ENCODE measurements around the gene PPP6R3.
"Not testable (repeated sequence)": the region's sequence is repeated elsewhere in the genome, so short reads cannot be mapped to it uniquely, and the experiment has no call there.

PPP6R3 gene

DNA sequence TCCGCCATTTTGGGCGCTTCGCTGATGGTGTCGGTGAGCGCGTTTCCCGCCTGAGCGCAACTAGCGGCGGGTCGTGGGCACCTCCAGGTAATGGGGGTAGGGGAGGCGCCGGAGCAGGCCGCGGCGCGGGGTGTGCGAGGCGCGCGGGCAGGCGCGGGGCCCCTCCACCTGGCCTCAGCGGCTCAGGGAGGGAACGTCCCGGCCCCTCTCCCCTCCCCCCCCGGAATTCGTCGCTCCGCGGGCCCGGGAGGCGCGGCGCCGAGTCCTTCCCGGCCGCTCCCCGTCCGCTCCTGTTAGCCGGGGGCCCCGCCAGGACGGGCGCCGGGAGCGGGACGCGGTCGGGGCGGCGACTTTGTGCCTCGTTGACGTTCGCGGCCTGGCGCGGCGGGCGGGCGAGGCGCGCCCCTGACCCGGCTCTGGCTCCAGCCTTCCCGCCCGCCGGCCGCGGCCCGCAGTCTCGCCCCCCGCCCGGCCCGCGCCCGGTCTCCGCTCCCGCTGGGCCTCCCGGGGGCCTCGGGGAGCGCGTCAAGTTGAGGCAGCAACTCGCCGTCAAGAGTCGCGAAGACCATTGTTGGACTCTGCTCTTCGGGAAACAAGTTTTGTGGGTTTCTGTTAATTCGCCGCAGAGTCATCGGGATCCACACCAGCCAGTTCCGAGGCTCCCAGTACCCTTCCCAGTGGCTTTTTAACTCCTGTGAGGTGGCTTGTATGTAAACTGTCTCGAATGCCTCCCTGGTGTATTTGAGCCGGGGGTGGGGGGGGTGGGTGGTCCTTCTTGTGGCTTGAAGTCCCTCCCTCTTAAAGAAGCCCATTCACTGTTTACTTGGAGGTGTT, at the start of gene PPP6R3:
PPP6R3 (plus strand) TSS at position 12 of the 834 bp plus-strand sequence. CDS start 76,913 bp downstream, outside the sequence.
- DNase-seq: peak in 4 of 51 donors; percentile 22 to 89 (median 66)

DNA sequence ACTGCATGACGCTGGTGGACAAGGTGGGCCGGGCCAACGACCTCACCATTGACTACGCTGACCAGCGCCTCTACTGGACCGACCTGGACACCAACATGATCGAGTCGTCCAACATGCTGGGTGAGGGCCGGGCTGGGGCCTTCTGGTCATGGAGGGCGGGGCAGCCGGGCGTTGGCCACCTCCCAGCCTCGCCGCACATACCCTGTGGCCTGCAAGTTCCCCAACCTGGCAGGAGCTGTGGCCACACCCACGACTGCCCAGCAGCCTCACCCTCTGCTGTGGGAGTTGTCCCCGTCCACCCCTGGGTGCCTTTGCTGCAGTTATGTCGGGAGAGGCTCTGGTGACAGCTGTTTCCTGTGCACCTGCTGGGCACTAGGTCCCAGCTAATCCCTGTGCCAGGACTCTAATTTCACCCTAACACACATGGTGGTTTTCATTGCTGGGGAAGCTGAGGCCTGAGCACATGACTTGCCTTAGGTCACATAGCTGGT, 49.0 kb upstream of the PPP6R3 start:
- DNase-seq: no peak

DNA sequence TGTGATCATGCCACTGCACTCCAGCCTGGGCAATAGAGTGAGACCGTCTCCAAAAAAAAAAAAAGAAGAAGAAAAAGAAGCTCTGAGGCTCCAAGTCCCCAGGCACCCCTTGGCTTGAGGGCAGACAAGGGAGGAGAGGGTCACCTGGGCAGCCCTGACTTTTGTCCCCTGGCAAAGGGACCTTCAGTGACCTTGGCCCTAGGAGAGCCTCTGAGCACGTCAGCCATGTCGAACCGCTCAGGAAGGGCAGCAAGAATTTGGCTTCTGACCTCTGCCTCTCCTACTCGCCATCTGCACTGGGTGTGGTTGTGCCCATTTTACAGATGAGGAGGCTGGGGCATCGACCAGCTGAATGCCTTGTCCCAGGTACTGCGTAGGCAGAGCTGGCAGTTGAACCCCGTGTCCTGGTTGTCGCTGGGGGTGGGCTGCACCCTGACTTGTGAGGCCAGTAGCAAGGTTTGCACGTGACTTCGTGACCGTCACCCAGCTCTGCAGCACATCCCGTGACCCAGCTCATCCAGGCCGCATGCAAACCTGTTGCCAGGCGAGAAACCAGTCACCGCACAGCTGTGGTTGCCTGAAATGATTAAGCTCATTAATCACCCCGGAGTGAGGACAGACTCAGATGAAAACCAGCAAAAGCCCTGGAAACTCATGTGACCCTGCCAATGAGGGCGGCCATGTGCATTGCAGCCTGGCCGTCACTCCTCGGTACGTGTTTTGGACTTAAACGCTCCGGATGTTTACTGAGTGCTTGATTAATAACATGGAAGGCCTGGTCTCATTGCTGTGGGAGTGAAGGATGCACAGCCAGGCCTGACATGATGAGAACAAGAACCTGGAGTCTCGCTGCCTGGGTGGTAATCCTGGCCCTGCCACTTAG, 47.7 kb upstream of the PPP6R3 start:
- peak in 1 of 51 donors; percentile 19 for DNase-seq

DNA sequence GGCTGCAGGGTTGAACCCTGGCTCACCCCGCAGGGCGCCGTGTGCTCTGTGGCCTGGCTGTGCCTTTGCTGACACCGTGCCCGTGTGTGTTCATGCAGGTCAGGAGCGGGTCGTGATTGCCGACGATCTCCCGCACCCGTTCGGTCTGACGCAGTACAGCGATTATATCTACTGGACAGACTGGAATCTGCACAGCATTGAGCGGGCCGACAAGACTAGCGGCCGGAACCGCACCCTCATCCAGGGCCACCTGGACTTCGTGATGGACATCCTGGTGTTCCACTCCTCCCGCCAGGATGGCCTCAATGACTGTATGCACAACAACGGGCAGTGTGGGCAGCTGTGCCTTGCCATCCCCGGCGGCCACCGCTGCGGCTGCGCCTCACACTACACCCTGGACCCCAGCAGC, 47.0 kb upstream of the PPP6R3 start:
- DNase-seq: no peak

DNA sequence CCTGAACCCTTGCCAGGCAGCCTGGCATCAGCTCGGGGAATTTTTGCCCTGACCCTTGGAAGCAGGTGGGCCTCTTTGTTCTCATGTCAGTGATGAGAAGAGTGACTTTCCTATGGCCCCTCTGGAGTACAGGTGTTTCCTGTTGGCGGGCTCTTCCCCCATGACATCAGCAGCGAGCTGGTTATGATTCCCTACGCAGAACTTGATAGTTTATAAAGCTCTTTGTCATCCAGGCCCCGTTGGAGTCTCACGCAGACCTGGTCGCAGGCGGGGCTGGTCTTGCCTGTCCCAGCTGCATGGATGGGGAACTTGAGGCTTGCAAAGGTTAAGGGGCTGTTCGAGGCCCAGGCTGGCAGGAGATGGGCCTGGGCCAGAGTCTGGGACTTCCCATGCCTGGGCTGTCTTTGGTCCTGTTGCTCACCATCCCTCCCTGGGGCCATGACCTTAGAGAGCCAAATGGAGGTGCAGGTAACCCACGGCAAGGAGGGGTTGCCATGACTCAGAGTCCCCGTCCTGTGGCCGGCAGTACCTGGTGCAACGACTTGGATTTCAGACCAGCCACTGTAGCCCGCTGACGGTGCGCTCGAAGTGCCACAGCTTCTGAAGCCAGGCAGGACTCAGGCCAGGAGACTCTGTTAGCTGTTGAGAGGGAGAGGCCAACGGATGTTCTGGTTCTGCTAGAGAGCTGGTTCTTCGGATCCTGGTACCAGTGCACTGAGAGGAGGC, 45.9 kb upstream of the PPP6R3 start:
- DNase-seq: no peak

GRCh38 chr11:68416070-68416578, 44.4 kb upstream of the PPP6R3 start:
- no peak for DNase-seq

DNA sequence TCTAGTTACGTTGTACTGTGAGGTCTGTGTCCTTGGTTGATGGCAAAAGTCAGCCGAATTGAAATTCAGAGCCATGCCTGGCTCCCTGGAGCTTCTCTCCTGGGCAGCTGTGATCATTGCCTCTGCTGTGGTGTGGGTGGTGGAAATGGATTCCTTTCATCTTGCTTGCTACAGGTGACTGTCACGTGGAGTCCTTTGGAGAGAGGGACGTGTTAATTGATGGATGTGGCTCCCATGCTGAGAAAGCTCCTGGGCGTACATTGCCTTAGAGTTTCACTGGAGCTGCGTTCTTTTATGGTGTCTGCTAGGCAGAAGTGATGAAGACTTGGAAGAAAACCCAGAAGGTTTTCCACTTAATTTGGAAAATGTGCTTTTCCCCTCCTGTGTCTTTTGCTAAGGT, 41.9 kb upstream of the PPP6R3 start:
- DNase-seq: no peak

DNA sequence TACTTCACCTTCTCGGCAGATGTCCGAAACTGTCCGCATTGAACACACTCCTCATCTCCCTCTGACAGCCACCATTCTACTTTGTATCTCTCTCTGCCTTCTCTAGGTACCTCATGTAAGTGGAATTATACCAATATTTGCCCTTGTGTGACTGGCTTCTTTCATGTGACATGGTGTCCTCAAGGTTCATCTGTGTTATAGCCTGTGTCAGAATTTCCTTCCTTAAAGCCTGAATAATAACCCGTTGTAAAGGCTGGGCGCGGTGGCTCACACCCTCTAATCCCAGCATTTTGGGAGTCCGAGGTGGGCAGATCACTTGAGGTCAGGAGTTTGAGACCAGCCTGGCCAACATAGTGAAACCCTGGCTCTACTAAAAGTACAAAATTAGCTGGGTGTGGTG, 40.4 kb upstream of the PPP6R3 start:
- no peak for DNase-seq

GRCh38 chr11:68423481-68423880, 37.1 kb upstream of the PPP6R3 start:
- no peak for DNase-seq

DNA sequence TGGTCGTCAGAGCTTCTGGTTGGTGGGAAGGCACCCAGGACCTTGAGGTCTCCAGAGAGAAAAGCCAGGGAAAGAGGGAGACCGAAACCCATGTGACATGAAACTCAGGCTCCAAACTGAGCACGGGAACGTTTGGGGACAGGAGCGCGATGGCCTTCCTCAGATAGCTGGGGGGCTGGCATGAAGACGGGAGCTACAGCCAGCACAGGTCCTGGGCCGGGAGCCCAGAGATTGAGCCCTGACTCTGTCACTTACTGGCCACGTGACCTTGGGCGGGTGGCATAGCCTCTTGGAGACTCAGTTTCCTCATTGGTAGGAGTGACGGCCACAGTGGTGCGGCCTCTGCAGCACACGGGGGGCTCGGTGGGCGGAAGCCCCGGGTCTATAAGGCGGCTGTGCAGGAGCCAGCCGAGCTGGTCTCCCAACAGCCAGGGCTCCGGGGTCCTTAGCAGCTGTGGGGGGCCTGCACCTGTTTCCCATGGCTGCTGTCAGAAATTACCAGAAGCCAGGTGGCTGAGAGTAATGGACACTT, 36.4 kb upstream of the PPP6R3 start:
- no peak for DNase-seq

- DNase-seq: no peak
Observed at GRCh38 chr11:68424981-68425865, 35.3 kb upstream of the PPP6R3 start.

GRCh38 chr11:68425866-68426380, 34.6 kb upstream of the PPP6R3 start:
- no peak for DNase-seq

DNA sequence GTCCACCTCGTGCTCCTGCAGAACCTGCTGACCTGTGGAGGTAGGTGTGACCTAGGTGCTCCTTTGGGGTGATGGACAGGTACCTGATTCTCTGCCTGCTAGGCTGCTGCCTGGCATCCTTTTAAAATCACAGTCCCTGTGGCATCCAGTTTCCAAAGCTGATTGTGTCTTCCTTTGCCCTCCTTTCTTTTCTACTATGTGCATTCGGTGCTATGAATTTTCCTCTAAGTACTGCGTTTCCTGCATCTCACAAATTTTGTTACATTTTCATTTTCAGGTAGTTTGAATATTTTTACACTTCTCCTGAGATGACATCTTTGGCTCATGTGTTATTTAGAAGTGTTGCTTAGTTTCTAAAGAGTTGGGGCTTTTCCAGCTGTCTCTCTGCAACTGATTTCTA, 30.9 kb upstream of the PPP6R3 start:
- DNase-seq: no peak

- no peak for DNase-seq
Observed at GRCh38 chr11:68430384-68430783, 30.2 kb upstream of the PPP6R3 start.

- DNase-seq: no peak
Observed at GRCh38 chr11:68430801-68431200, 29.8 kb upstream of the PPP6R3 start.

- DNase-seq: peak in 4 of 51 donors; percentile 5 to 12 (median 8)
Observed at GRCh38 chr11:68431984-68432645, 28.4 kb upstream of the PPP6R3 start.

- no peak for DNase-seq
Observed at GRCh38 chr11:68432874-68433273, 27.7 kb upstream of the PPP6R3 start.

DNA sequence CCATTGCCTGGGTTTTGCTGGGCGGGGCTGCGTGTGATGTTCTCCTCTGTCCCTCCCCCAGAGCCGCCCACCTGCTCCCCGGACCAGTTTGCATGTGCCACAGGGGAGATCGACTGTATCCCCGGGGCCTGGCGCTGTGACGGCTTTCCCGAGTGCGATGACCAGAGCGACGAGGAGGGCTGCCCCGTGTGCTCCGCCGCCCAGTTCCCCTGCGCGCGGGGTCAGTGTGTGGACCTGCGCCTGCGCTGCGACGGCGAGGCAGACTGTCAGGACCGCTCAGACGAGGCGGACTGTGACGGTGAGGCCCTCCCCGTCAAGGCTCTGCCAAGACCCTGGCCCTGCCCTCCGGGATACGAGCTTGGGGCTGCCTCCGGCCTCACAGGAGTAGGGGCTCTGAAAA, 27.0 kb upstream of the PPP6R3 start:
- DNase-seq: no peak

- not testable (repeated sequence) for DNase-seq
Observed at GRCh38 chr11:68434159-68434558, 26.4 kb upstream of the PPP6R3 start.

All from hypothalamus (tissue), 51 donors.